GM21423 (cell line): ENCODE measurements around the gene DNMT3A.

ENCODE experiments used
- ATAC-seq: cut with Tn5 transposase; IDR thresholded peaks from one replicate; pipeline ENCODE4 v1.9.1; 2021; ENCODE audit warnings: mild to moderate bottlenecking, moderate library complexity; ENCODE audit not compliant: unreplicated experiment

DNMT3A gene

DNA sequence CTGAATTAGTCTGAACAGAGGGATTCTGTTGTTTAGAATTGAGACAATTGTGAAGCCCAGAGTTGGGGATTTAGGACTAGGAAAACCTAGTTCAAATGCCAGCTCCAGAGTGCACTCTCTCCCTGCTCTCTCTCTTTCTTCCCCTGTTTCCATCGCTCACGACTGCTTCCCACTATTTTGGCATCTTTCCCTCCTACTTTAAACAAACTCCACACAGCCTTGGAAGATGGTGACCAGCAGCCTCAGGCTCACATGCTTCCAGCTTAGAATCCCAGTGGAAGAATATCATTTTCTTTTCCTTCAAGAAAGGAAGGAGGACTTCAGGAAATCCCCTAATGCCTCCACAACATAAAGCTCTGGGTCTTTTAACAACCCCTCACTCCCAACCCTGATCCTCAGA is 6.1 kb upstream of the DNMT3A start:
- no peak for ATAC-seq

- no peak for ATAC-seq
Observed at GRCh38 chr2:25347205-25347815, 5.6 kb upstream of the DNMT3A start.

DNA sequence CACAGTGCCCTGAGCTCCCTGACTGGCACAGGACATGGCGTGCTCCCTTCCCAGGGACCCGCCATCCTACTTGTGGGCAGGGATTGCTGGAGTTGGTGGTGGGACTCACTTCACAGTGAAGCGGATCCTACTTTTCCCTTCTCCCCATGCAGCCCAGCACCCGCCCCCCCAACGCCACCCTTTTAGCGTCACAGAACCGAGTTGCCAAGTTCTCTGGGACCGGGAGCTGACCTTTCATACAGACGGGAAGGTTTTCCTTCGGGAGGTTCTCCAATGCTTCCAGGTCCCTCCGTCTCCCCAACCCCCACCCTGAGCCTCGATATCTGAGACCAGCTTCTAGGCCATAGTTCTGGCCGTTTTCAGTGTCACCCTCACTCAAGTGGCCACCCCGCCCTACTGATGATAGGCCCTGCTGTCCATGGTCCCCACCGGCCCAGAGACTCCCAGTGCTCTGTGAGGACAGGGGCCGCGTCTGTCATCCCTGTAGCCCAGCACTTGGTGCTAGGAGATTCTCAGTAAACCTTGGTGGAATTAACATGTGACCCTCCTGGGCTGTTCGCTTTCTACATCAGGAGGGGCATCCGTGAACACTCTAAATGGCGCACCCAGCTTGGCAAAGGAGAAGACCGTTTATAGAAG is 1.6 kb upstream of the DNMT3A start:
- ATAC-seq = no peak

GRCh38 chr2:25342372-25343186 is 854 bp upstream of the DNMT3A start:
- ATAC-seq = peak; percentile 74

DNA sequence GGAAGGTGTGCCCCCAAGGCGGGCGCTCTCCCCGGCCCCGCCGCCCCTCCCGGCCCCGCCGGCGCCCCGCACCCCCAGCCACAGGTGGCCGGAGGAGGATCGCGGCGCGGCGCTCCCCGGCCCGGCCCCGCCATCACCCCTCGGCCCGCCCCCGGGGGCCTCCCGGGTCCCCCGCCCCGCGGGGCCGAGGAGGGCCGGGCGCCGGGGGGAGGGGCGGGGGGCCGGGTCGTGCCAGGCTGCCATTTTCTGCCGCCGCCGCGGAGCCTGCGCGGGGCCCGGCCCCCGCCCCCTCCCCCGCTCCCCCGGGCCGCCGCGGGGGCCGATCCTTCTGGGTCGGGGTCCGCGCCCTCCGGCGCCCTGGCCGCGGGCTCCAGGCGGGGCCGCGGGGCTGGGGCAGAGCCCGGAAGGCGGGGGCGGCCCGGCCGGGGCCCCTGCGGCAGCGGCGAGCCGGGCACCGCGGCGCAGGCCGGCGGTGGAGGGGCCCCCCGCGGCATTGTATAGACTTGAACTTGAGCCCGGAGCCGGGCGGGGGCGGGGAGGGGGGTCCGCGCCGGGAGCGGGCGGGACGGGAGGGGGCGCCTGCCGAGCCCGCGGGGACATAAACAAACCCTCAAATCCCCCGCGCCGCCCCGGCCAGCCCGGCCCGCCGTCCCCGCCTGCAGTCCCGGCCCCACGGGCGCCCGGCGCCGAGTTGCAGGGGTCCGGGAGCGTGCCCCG is 556 bp downstream of the DNMT3A start:
- ATAC-seq = peak; percentile 18

GRCh38 chr2:25340181-25340921 is 1.4 kb downstream of the DNMT3A start:
- no peak for ATAC-seq

- ATAC-seq = no peak
Observed at GRCh38 chr2:25339791-25340180, 1.9 kb downstream of the DNMT3A start.

DNA sequence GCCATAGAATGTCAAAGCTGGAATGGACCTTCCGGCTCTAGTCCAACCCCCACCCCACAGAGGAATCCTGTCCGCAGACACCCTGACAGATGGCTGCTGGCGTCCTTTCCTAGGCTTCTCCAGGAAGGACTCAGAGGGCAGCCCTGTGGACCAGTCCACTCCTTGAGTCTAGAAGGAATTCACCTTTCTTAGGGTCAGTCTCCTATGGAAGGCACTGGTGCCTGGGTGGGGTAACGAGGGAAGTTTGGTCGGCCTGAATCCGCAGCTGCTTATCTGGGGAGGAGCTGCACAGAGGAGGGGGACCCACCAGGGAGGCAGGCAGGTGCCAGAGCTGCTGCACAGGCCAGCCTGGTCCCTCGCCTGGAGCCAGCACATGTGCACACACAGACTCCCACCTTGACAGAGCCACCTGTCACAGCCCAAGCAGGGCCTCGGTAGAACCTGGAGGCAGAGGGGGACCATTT is 2.5 kb downstream of the DNMT3A start:
- no peak for ATAC-seq

DNA sequence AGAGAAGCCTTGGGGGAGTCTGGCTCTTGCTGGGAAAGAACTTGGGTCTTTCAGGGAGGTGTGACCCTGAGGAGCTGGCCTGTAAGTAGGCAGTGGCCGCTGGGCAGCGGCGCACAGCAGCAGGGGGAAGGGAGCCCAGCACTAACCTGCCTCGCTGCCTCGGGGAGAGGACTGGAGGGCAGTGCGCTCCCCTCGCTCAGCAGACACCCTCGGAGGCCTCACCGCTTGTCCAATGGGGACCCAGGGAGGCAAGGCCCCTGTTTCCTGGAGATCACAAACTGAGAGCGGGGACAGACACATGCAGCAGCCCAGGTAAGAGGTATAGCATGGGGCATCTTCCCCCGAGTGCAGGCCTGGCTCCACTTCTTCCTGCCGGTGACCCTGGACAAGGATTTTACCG is 3.3 kb downstream of the DNMT3A start:
- ATAC-seq = no peak

DNA sequence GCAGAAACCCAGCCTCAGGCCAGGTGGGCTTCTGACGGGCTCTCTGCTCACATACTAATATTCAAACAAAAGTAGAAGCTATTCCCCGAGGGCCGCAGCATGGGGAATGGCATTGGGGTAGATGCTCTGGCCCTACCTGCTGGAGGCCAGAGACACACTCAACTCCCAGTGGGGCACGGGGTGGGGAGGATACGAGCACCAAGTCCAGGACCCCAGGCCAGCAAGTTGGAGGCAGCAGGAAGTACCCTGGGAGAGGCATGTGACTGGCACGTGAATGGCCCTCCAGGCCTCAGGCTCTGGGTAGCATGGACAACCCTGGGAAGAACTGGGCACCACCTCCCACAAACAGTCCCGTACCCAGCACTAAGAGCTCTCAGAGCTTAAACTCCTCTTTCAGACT is 3.8 kb downstream of the DNMT3A start:
- no peak for ATAC-seq

DNA sequence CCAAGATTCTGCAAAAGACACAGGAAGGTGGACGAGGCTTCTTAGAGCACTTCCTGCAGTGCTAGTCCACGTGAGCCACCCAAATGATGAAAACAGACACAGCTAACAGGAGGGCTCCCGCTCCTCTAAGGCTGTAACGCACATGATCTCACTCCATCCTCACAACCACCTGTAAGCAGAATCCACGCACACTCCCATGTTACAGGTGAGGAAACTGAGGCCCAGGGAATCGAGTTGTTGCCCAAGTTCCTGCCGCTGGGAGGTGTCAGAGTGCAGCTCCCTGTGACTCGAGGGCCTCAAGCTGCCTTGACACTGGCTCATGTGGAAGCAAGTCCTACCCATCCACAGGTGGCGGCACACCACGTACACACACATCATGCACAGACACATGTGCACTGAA is 4.4 kb downstream of the DNMT3A start:
- ATAC-seq = no peak

GRCh38 chr2:25336383-25336841 is 5.3 kb downstream of the DNMT3A start:
- no peak for ATAC-seq

- ATAC-seq = no peak
Observed at GRCh38 chr2:25335971-25336370, 5.8 kb downstream of the DNMT3A start.

GRCh38 chr2:25335204-25335603 is 6.5 kb downstream of the DNMT3A start:
- ATAC-seq = no peak

DNA sequence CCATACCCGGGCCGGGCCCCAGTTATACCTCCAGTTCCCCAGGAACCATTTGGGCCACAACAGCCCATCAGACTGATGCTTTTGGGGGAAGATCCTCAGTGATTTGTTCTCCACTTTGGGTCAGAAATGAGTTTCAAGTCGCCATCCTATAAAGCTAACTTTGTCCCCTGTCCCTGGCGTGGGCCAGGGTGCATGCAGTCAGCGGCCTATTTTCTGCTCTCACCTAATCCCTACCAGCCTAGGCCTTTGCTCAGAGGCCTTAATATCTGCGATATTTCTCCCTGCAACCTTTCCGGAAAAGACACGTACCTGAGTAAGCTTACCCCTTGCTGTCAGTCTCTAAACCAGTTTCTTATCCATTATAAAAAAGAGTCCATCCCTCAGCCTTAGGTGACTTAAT is 7.2 kb downstream of the DNMT3A start:
- no peak for ATAC-seq

GRCh38 chr2:25333981-25334380 is 7.7 kb downstream of the DNMT3A start:
- no peak for ATAC-seq

- ATAC-seq = no peak
Observed at GRCh38 chr2:25332571-25332970, 9.2 kb downstream of the DNMT3A start.

- no peak for ATAC-seq
Observed at GRCh38 chr2:25331686-25332365, 9.9 kb downstream of the DNMT3A start.

- no peak for ATAC-seq
Observed at GRCh38 chr2:25330937-25331336, 10.8 kb downstream of the DNMT3A start.

DNA sequence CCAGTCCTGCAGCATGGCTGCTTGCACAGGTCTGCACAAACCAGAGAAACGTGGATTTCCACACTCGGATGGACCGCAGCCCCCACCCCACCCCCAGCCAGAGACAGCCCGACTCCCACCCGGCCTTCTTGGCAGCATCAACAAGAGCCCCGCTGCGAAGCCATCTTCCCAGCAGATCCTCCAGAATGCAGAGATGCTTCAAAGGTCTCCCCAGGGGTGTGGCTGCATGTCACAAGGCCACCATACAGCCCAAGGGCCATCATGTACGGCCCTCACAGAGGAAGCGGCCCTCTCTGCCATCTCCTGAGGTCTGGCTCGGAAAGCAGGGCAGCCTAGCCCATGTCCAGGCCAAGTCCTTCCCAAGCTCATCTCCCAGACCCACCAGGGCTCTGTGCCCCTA is 11.5 kb downstream of the DNMT3A start:
- ATAC-seq = no peak
